HL-60/S4 treated with retinoic acid at 250 ng/mL for 4 days and 3 days (cell line): ENCODE measurements around the gene GLIS2.

Source experiments
- in situ Hi-C: fragments of 300-500 bp; cut with MboI; formaldehyde crosslinking; loops from 2 replicates; pipeline ENCODE4 v1.7.0; 2022; ENCODE audit warnings: low sequenced_read_pairs

The GLIS2 gene

GRCh38 chr16:4297480-4297879, 18.4 kb upstream of the GLIS2 start:
- in situ Hi-C loops, result no loop called here

GRCh38 chr16:4298761-4299522, 16.9 kb upstream of the GLIS2 start:
- in situ Hi-C loops, result no loop called here

- in situ Hi-C loops, result no loop called here
Measured at GRCh38 chr16:4301177-4301576, 14.7 kb upstream of the GLIS2 start.

- in situ Hi-C loops, result no loop called here
Measured at GRCh38 chr16:4301968-4302367, 13.9 kb upstream of the GLIS2 start.

- in situ Hi-C loops, result no loop called here
Measured at GRCh38 chr16:4303973-4304372, 11.9 kb upstream of the GLIS2 start.

- in situ Hi-C loops, result no loop called here
Measured at GRCh38 chr16:4306470-4307214, 9.2 kb upstream of the GLIS2 start.

- in situ Hi-C loops, result no loop called here
Measured at GRCh38 chr16:4307215-4308037, 8.4 kb upstream of the GLIS2 start.

- in situ Hi-C loops, result no loop called here
Measured at GRCh38 chr16:4309102-4309832, 6.6 kb upstream of the GLIS2 start.

GRCh38 chr16:4309833-4310266, 6.0 kb upstream of the GLIS2 start:
- in situ Hi-C loops, result no loop called here

GRCh38 chr16:4313563-4314531, 2.0 kb upstream of the GLIS2 start:
- in situ Hi-C loops, result no loop called here

- in situ Hi-C loops, result no loop called here
Measured at GRCh38 chr16:4314532-4315185, 1.2 kb upstream of the GLIS2 start.

GRCh38 chr16:4316108-4316863, 419 bp downstream of the GLIS2 start:
- in situ Hi-C loops, result no loop called here

GRCh38 chr16:4316864-4317531, 1.1 kb downstream of the GLIS2 start:
- in situ Hi-C loops, result no loop called here

- in situ Hi-C loops, result no loop called here
Measured at GRCh38 chr16:4317532-4318450, 1.9 kb downstream of the GLIS2 start.

GRCh38 chr16:4318451-4318910, 2.6 kb downstream of the GLIS2 start:
- in situ Hi-C loops, result no loop called here

- in situ Hi-C loops, result no loop called here
Measured at GRCh38 chr16:4318967-4319366, 3.1 kb downstream of the GLIS2 start.
